ENCODE data around the gene NLGN1. TPM values are rescaled to one million over a fixed set of nuclear protein-coding genes. Genes with fewer than 3 reads are reported as not detected.

The NLGN1 gene
- total and polyA plus RNA-seq, 9 of the 15 experiments (the other 6 are each of a cell fraction or from before 2014, with no cell fraction given), result under 0.01 to 0.01 TPM; not detected in 7

DNA sequence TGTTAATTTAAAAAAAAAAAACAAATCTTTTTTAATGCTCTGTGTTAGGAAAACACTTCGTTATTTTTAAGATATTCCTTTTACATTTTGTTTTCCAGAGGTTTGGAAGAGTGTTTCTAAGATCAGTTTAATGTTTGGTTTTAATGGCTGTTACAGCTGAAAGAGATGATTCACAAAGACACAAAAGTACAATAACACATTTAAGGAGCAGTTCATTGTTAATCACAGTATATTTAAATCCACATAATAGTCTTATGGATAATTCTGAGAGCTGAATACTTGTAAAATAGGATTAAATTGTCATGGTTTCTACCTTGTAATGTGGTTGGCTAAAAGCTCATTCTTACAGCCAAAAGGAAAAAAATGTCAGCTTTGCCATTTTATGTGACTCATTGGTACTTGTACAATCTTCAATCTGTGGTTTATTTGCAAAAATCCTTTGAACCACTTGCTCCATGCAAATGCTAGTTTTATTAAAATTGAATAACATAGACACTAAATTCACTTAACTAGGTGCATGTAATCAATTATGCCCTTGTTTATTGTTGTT lies 426.4 kb downstream of the NLGN1 start (continued):
- TF ChIP-seq, protein P1, sequence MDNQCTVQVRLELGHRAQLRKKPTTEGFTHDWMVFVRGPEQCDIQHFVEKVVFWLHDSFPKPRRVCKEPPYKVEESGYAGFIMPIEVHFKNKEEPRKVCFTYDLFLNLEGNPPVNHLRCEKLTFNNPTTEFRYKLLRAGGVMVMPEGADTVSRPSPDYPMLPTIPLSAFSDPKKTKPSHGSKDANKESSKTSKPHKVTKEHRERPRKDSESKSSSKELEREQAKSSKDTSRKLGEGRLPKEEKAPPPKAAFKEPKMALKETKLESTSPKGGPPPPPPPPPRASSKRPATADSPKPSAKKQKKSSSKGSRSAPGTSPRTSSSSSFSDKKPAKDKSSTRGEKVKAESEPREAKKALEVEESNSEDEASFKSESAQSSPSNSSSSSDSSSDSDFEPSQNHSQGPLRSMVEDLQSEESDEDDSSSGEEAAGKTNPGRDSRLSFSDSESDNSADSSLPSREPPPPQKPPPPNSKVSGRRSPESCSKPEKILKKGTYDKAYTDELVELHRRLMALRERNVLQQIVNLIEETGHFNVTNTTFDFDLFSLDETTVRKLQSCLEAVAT (IDR thresholded peaks at IDR 0.05), result no peak
- TF ChIP-seq, protein P2, sequence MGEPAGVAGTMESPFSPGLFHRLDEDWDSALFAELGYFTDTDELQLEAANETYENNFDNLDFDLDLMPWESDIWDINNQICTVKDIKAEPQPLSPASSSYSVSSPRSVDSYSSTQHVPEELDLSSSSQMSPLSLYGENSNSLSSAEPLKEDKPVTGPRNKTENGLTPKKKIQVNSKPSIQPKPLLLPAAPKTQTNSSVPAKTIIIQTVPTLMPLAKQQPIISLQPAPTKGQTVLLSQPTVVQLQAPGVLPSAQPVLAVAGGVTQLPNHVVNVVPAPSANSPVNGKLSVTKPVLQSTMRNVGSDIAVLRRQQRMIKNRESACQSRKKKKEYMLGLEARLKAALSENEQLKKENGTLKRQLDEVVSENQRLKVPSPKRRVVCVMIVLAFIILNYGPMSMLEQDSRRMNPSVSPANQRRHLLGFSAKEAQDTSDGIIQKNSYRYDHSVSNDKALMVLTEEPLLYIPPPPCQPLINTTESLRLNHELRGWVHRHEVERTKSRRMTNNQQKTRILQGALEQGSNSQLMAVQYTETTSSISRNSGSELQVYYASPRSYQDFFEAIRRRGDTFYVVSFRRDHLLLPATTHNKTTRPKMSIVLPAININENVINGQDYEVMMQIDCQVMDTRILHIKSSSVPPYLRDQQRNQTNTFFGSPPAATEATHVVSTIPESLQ (CRISPR knock-in tag; IDR thresholded peaks at IDR 0.05), result no peak
- no peak for TF ChIP-seq STAT5A (IDR thresholded peaks at IDR 0.05; ENCODE audit: borderline replicate concordance, low read length)
- TF ChIP-seq U2AF1 (optimal IDR thresholded peaks at IDR 0.05; ENCODE audit: low read depth, low read length), result no peak
- TF ChIP-seq ZZZ3 (IDR thresholded peaks at IDR 0.05), result no peak
- TF ChIP-seq BRCA1 (IDR thresholded peaks at IDR 0.05), result no peak
- TF ChIP-seq BRCA1 (CRISPR knock-in tag; IDR thresholded peaks at IDR 0.05), result no peak

DNA sequence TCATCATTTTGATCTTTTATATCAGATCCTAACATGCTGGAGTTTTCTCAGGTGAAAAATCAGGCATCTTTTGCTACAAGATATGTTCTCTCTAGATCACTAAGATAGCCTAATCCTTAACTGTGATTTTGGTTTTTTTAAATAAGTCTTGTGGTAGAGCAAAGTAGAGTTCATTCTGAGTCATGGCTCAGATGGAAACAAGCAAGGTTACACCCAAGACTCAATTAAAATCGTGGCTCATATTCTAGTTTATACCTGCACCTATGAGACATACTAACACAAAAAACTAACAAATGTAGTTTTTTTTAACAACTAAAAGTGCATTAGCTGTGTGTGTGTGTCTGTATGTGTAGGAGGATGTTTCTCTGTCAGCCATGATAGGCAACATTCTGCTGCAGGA lies 428.2 kb downstream of the NLGN1 start:
- Histone ChIP-seq H2AFZ (ENCODE audit: low read depth, low read length) (no peak overlapping the region), H3K4me1 (replicated peaks in 1 of 2; ENCODE audit: control insufficient read depth in 2 of 2, insufficient read depth in 2 of 2, low read length in 2 of 2) (no peaks in the 10 kb centered on the region), H3K27ac (ENCODE audit: extremely low read depth, low read depth, low read length) (no peak overlapping the region), H3K36me3 (ENCODE audit: control insufficient read depth, insufficient read depth, low read length) (no peaks in the 10 kb centered on the region), H3K79me2 (ENCODE audit: control insufficient read depth, insufficient read depth, low read length) (no peaks in the 10 kb centered on the region), H3K9ac (ENCODE audit: insufficient read depth in 1 of 2, low read depth in 2 of 2, low read length in 2 of 2) (no peak overlapping the region), H3K9me3 (replicated peaks; ENCODE audit: control insufficient read depth, insufficient read depth, low read depth, low read length) (no peaks in the 10 kb centered on the region), H3K4me2 (ENCODE audit: insufficient read depth, low read length) (no peak overlapping the region), H3K27me3 (ENCODE audit: control insufficient read depth in 2 of 2, insufficient read depth in 2 of 2, low read length in 2 of 2) (no peaks in the 10 kb centered on the region), H4K20me1 (replicated peaks; ENCODE audit: control insufficient read depth, insufficient read depth, low read length) (no peaks in the 10 kb centered on the region), H3K4me3 (no peak overlapping the region), H3K9me1 (ENCODE audit: control insufficient read depth, insufficient read depth, low read length) (no peaks in the 10 kb centered on the region)
- POLR2A ChIA-PET, result no interaction called here
- ATAC-seq (no peak), FAIRE-seq (no peak), DNase-seq (ENCODE audit: extremely low read depth in 1 of 4, low spot score in 3 of 4) (no peak)
- intact Hi-C loops (cut with micrococcal nuclease) (no loop called here), in situ Hi-C loops (cut with MboI) (no loop called here)
- TF ChIP-seq ZNF79 (CRISPR knock-in tag; IDR thresholded peaks at IDR 0.05; ENCODE audit: low read depth), result no peak
- WGBS (ENCODE audit: insufficient coverage, low coverage, missing lambda C conversion rate), result 0% methylated on average over 1 of the region's 1 CpG
- CTCF ChIA-PET (ENCODE audit: low intra/inter-chr PET ratio), result no interaction called here
- no TSS peak for BruUV-seq (replicated peaks)
